Measurements from ENCODE around the gene REV3L.

Gene REV3L

GRCh38 chr6:111277819-111278218, 205.2 kb downstream of the REV3L start:
- TF ChIP-seq ZFX (IDR thresholded peaks at IDR 0.05; ENCODE audit: borderline replicate concordance) (no peak), CTCF (IDR thresholded peaks at IDR 0.05) (no peak)
- no peak overlapping the region for H3K27ac ChIP-seq

- TF ChIP-seq CTCF (IDR thresholded peaks at IDR 0.05): no peak
- no peak for TF ChIP-seq ZFX (IDR thresholded peaks at IDR 0.05; ENCODE audit: borderline replicate concordance)
- no peak overlapping the region for H3K27ac ChIP-seq
Measured at GRCh38 chr6:111276736-111277135, 206.3 kb downstream of the REV3L start.

GRCh38 chr6:111276335-111276734, 206.7 kb downstream of the REV3L start:
- TF ChIP-seq CTCF (IDR thresholded peaks at IDR 0.05): no peak
- TF ChIP-seq ZFX (IDR thresholded peaks at IDR 0.05; ENCODE audit: borderline replicate concordance): no peak
- no peak overlapping the region for H3K27ac ChIP-seq

GRCh38 chr6:111274593-111275217, 208.3 kb downstream of the REV3L start:
- H3K27ac ChIP-seq: no peak overlapping the region
- TF ChIP-seq CTCF (IDR thresholded peaks at IDR 0.05) (no peak), ZFX (IDR thresholded peaks at IDR 0.05; ENCODE audit: borderline replicate concordance) (no peak)

- no peak overlapping the region for H3K27ac ChIP-seq
- TF ChIP-seq CTCF (IDR thresholded peaks at IDR 0.05) (no peak), ZFX (IDR thresholded peaks at IDR 0.05; ENCODE audit: borderline replicate concordance) (no peak)
Measured at GRCh38 chr6:111270121-111270520, 212.9 kb downstream of the REV3L start.

- H3K27ac ChIP-seq: no peak overlapping the region
Measured at GRCh38 chr6:111269401-111269970, 213.5 kb downstream of the REV3L start.

More at GRCh38 chr6:111269401-111269970, 213.5 kb downstream of the REV3L start:
- TF ChIP-seq CTCF (IDR thresholded peaks at IDR 0.05) (no peak), ZFX (IDR thresholded peaks at IDR 0.05; ENCODE audit: borderline replicate concordance) (no peak)
